Fibroblast of lung (primary cell): Measurements from ENCODE around the gene DEGS2.

Source experiments
- EZH2 ChIP-seq: IDR thresholded peaks from 2 replicates; pipeline ENCODE4 v1.5.1; 2012; ENCODE audit warnings: low read length, control low read depth, mild to moderate bottlenecking; ENCODE audit errors: missing control alignments
- TF ChIP-seq, protein P1 (sequence below), 2 donors: IDR thresholded peaks in 1 of 2; conservative IDR thresholded peaks in 1 of 2; 1 replicate in 1 of 2; 2 replicates in 1 of 2; pipeline ENCODE4 v1.5.1; 2011 to 2012; ENCODE audit warnings: low read length in 2 of 2, control low read depth in 1 of 2, inconsistent platforms in 1 of 2, low read depth in 1 of 2, mild to moderate bottlenecking in 1 of 2

DNA sequence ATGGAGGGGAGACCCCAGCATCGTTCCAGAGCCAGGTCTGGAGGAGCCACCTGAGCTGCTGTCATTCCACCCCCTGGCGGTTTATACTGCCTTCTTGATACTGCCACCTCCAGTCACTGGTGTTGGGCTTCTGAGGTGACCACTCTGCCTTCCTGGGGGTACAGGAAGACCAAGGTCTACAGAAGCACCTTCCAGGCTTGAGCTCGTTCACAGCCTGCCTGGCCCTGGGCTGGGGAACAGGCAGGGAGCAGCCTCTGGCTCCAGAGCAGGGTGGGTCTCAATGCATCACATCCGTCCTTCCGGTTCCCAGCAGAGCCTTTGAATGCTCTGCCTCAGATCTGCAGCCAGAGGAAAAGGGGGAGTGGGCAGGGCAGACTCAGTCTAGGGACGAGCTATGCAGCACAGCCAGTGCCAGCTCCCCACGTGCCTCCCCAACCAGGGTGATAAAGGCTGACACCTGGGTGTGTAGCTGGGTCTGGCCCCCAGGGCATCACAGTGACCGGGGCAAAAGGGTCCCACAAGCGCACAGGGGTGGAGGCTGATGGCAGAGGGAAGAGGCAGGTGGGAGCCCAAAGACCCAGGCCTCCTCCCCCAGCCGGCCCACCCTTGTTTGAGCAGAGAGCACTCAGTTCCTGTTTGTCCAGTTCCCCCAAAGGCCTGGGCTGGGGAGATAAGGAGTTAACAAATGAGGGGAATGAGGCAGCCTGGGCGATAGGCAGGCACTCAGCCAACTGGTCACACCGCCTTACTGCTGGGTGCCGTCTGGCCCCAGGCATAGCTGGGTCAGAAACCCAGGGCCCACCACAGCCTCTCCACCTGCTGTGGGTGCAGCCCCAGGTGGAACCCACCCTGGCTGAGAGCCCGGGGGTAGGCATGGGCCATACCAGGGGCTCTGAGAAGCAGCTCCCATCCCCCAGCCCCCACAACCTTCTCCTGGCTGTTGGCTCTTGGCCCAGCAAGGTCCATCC lies 17.1 kb downstream of the DEGS2 start:
- TF ChIP-seq, protein P1, sequence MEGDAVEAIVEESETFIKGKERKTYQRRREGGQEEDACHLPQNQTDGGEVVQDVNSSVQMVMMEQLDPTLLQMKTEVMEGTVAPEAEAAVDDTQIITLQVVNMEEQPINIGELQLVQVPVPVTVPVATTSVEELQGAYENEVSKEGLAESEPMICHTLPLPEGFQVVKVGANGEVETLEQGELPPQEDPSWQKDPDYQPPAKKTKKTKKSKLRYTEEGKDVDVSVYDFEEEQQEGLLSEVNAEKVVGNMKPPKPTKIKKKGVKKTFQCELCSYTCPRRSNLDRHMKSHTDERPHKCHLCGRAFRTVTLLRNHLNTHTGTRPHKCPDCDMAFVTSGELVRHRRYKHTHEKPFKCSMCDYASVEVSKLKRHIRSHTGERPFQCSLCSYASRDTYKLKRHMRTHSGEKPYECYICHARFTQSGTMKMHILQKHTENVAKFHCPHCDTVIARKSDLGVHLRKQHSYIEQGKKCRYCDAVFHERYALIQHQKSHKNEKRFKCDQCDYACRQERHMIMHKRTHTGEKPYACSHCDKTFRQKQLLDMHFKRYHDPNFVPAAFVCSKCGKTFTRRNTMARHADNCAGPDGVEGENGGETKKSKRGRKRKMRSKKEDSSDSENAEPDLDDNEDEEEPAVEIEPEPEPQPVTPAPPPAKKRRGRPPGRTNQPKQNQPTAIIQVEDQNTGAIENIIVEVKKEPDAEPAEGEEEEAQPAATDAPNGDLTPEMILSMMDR (conservative IDR thresholded peaks at IDR 0.05 in 1 of 2, IDR thresholded peaks at IDR 0.05 in 1 of 2; ENCODE audit: low read depth in 1 of 2, low read length in 2 of 2), result no peak
- TF ChIP-seq EZH2, result no peak
